ENCODE data around the gene PRR13. TPM values are rescaled to one million over a fixed set of nuclear protein-coding genes. Genes with fewer than 3 reads are reported as not detected.
A peak's percentile ranks its signal among the peaks of the same experiment; 100 is the strongest.

PRR13 gene
- total and polyA plus RNA-seq, 2 of the 13 experiments (the other 11 are each of a cell fraction or from before 2014, with no cell fraction given) = 65.0 to 102 TPM

DNA sequence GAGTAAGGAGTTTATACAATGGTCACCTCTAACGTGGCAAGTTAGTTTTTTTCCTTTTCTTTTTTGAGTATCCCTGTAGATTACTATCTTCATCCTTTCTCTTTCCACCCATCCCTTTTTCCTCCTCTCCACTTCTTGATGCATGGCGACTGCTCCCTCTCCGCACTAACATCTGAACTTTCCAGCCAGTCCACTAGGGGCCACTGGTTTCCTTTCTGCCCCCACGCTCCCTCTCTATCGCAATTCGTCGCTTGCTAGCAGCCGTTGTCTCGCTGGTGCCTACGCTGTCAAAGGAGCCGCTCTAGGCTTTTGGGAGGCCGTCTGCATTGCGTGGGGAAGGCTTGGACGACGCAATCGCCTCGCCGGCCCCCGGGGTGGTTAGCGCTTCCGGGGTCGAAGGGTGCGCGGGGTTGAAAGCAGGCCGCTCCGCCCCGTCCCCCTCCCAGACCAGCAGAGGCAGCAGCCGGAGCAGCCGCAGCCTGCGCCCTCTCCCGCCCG lies 10.2 kb downstream of the PRR13 start, which contains the start of gene PCBP2 (continued):
- TF ChIP-seq, protein P1, sequence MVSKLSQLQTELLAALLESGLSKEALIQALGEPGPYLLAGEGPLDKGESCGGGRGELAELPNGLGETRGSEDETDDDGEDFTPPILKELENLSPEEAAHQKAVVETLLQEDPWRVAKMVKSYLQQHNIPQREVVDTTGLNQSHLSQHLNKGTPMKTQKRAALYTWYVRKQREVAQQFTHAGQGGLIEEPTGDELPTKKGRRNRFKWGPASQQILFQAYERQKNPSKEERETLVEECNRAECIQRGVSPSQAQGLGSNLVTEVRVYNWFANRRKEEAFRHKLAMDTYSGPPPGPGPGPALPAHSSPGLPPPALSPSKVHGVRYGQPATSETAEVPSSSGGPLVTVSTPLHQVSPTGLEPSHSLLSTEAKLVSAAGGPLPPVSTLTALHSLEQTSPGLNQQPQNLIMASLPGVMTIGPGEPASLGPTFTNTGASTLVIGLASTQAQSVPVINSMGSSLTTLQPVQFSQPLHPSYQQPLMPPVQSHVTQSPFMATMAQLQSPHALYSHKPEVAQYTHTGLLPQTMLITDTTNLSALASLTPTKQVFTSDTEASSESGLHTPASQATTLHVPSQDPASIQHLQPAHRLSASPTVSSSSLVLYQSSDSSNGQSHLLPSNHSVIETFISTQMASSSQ (IDR thresholded peaks at IDR 0.05; ENCODE audit: low read depth) = no peak; the same call in 1 of the 2 replicates
- TF ChIP-seq, protein P1 (CRISPR knock-in tag; IDR thresholded peaks at IDR 0.05; ENCODE audit: borderline replicate concordance) = peak; percentile 34; the same call in 1 of the 2 replicates
- TF ChIP-seq ZNF850 (CRISPR knock-in tag; conservative IDR thresholded peaks at IDR 0.05) = no peak
- TF ChIP-seq ZNF460 (CRISPR knock-in tag; IDR thresholded peaks at IDR 0.05; ENCODE audit: borderline replicate concordance) = no peak
- TF ChIP-seq, protein P2, sequence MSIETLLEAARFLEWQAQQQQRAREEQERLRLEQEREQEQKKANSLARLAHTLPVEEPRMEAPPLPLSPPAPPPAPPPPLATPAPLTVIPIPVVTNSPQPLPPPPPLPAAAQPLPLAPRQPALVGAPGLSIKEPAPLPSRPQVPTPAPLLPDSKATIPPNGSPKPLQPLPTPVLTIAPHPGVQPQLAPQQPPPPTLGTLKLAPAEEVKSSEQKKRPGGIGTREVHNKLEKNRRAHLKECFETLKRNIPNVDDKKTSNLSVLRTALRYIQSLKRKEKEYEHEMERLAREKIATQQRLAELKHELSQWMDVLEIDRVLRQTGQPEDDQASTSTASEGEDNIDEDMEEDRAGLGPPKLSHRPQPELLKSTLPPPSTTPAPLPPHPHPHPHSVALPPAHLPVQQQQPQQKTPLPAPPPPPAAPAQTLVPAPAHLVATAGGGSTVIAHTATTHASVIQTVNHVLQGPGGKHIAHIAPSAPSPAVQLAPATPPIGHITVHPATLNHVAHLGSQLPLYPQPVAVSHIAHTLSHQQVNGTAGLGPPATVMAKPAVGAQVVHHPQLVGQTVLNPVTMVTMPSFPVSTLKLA (IDR thresholded peaks at IDR 0.05) = peak; percentile 50
- TF ChIP-seq SIN3A (IDR thresholded peaks at IDR 0.05; ENCODE audit: borderline replicate concordance, low read depth, low read length) = peak; percentile 49; the same call in 1 of the 2 replicates
- TF ChIP-seq GTF2F1 (IDR thresholded peaks at IDR 0.05; ENCODE audit: low read length) = 0 out of 2 replicates have a peak, but pooled peaks have one; percentile 22
- TF ChIP-seq ZNF7 (CRISPR knock-in tag; IDR thresholded peaks at IDR 0.05) = no peak
- peak; percentile 95 for TF ChIP-seq CEBPG (CRISPR knock-in tag; IDR thresholded peaks at IDR 0.05)
- TF ChIP-seq, protein P3, sequence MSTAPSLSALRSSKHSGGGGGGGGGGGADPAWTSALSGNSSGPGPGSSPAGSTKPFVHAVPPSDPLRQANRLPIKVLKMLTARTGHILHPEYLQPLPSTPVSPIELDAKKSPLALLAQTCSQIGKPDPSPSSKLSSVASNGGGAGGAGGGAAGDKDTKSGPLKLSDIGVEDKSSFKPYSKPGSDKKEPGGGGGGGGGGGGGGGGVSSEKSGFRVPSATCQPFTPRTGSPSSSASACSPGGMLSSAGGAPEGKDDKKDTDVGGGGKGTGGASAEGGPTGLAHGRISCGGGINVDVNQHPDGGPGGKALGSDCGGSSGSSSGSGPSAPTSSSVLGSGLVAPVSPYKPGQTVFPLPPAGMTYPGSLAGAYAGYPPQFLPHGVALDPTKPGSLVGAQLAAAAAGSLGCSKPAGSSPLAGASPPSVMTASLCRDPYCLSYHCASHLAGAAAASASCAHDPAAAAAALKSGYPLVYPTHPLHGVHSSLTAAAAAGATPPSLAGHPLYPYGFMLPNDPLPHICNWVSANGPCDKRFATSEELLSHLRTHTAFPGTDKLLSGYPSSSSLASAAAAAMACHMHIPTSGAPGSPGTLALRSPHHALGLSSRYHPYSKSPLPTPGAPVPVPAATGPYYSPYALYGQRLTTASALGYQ (CRISPR knock-in tag; IDR thresholded peaks at IDR 0.05) = peak; percentile 39; the same call in 1 of the 2 replicates
- TF ChIP-seq ZNF577 (CRISPR knock-in tag; IDR thresholded peaks at IDR 0.05; ENCODE audit: borderline replicate concordance, low read depth) = no peak
- TF ChIP-seq ZNF335 (CRISPR knock-in tag; IDR thresholded peaks at IDR 0.05) = peak; percentile 75
- TF ChIP-seq ERF (CRISPR knock-in tag; IDR thresholded peaks at IDR 0.05) = peak; percentile 94
- no peak for TF ChIP-seq SMAD9 (CRISPR knock-in tag; IDR thresholded peaks at IDR 0.05)
- TF ChIP-seq DPF2 (CRISPR knock-in tag; IDR thresholded peaks at IDR 0.05; ENCODE audit: borderline replicate concordance, low read depth) = no peak
- peak; percentile 57; the same call in 1 of the 2 replicates for TF ChIP-seq NFKB2 (CRISPR knock-in tag; IDR thresholded peaks at IDR 0.05; ENCODE audit: borderline replicate concordance)
- TF ChIP-seq NR2C2 (CRISPR knock-in tag; IDR thresholded peaks at IDR 0.05; ENCODE audit: borderline replicate concordance) = peak; percentile 99
- TF ChIP-seq MED13 (CRISPR knock-in tag; IDR thresholded peaks at IDR 0.05) = 0 out of 2 replicates have a peak, but pooled peaks have one; percentile 36
- peak; percentile 55; the same call in 1 of the 2 replicates for TF ChIP-seq ZNF235 (CRISPR knock-in tag; IDR thresholded peaks at IDR 0.05; ENCODE audit: borderline replicate concordance)
- TF ChIP-seq TSC22D2 (CRISPR knock-in tag; IDR thresholded peaks at IDR 0.05; ENCODE audit: borderline replicate concordance) = no peak
- TF ChIP-seq, protein P4, sequence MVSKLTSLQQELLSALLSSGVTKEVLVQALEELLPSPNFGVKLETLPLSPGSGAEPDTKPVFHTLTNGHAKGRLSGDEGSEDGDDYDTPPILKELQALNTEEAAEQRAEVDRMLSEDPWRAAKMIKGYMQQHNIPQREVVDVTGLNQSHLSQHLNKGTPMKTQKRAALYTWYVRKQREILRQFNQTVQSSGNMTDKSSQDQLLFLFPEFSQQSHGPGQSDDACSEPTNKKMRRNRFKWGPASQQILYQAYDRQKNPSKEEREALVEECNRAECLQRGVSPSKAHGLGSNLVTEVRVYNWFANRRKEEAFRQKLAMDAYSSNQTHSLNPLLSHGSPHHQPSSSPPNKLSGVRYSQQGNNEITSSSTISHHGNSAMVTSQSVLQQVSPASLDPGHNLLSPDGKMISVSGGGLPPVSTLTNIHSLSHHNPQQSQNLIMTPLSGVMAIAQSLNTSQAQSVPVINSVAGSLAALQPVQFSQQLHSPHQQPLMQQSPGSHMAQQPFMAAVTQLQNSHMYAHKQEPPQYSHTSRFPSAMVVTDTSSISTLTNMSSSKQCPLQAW (CRISPR knock-in tag; IDR thresholded peaks at IDR 0.05) = peak; percentile 97
- no peak for TF ChIP-seq ZNF101 (CRISPR knock-in tag; IDR thresholded peaks at IDR 0.05; ENCODE audit: borderline replicate concordance, low read depth)

Measured in HepG2 (cell line).